GM12892 (cell line): Measurements from ENCODE around the gene SCUBE1.

Experiments used
- POLR2A ChIP-seq: IDR thresholded peaks from 2 replicates; pipeline ENCODE4 v1.6.1; 2011; ENCODE audit warnings: low read depth, low read length, control low read depth
- TAF1 ChIP-seq: IDR thresholded peaks from 2 replicates; pipeline ENCODE4 v1.6.1; 2011; ENCODE audit warnings: low read depth, mild to moderate bottlenecking, control low read depth, low read length, borderline replicate concordance

- no peak for TF ChIP-seq POLR2A
- TF ChIP-seq TAF1: no peak
Measured at GRCh38 chr22:43179146-43179910, 163.8 kb downstream of the SCUBE1 start.
